Activated gamma-delta T cell (primary cell): ENCODE measurements around the gene ITPR3.

ENCODE experiments used
- DNase-seq: peaks from one replicate; lab custom pipeline; 2025; lab: John Stamatoyannopoulos, UW

Gene ITPR3

DNA sequence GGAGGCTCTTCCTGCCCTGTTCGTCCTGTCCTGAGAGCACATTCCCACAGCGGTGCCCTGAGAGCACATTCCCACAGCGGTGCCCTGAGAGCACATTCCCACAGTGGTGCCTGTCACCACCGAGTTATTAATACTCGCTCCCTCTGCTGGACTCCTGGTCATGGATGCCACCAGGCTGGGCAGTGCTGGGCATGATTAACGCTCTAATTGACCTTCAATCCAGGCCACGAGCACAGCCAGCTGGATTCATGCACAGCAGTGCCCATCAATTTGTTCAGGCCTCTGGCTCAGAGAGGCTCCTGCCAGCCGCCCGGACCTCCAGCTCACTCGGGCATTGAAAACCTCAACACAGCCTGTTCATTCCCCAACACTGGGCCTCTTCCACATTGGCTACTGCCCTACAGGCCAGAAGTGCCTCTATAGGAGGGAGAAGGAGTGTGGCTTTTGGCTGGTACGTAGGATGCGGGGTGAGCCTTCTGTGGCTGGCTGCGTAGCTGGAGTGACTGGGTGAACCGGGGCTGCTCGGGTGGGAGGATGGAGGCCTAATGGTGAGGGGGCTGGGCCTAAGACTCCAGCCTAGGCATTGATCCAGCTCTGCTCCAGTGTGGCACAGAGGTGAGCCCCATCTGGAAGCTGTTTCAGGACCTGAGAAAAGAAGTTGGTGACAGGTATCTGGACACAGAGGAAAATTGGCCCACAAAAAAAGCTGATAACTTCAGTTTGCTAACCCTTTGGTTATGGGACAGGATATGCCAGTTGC lies 116.3 kb downstream of the ITPR3 start:
- DNase-seq: no peak

DNA sequence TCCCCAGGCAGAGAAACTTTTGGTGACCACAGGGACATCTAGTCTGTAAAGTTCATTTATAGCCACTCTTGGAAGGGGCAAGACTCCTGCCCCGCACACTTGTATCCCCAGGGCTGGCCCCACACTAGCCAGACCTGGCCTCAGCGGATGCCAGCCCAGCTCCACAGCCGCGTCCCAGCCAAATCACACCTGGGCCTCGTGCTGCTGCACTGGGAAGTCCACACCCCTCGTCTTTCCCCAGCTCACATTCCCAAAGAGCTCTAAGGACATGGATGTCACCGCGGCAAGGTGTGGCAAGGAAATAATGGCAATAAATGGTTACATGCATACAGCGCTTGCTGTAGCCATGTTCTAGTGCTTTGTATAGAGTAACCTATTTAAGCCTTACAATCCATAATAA lies 117.0 kb downstream of the ITPR3 start:
- no peak for DNase-seq

DNA sequence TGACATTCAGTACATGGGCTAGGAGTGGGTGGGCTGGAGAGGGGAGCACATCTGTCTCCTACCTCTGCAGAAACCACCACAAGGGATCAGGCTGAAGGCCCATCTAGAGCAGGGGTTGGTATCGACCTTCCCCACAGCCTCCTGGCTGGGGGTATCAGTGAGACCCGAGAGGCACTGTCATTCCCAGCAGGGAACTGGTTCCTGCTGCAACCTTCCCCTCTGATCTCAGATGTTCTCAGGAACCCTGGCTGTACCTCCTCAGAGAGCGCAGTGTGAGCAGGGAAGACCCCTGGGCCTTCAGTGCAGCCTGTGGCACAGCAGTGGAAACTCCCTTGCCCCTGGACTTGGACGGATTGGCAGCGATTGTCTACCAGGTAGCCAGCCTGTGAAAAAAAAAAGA lies 117.8 kb downstream of the ITPR3 start:
- no peak for DNase-seq

DNA sequence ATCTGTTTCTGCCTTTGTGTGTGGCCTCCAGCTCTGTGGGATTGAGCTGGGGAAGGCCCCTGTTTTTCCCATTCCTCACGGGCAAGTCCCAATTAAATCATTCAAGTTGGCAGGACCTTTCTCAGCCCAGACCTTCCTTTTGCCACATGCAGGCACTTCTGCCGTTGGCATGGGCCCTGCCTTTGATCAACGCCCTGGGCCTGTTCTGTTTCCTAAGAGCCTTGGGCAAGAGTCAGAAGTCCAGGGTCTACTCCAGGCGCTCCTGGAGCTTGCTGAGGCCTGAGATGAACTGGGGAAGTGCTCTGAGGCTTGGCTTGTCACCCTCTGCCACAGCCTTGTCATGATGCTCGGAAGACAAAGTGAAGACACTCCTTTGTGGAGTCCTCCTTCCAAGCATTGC lies 118.4 kb downstream of the ITPR3 start:
- no peak for DNase-seq

DNA sequence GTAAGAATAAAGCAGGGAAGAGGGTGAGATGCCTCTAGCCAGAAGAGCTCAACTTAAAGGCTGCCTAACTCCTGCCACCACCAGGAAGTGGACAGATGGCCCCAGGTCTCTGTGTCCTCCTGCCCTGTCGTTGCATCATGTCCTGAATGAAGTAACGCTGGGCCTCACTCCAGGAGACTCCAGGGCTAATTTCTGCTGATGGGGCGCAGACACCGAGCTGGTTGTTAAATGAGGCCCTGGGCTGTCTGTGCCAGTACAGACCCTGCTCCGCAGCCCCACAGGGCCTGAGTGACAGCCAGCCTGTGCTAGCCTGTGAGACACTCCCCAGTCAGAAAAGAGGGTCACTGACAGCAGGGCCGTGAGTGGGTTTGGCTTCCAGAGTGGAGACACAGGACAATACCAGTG lies 119.1 kb downstream of the ITPR3 start:
- DNase-seq: no peak

DNA sequence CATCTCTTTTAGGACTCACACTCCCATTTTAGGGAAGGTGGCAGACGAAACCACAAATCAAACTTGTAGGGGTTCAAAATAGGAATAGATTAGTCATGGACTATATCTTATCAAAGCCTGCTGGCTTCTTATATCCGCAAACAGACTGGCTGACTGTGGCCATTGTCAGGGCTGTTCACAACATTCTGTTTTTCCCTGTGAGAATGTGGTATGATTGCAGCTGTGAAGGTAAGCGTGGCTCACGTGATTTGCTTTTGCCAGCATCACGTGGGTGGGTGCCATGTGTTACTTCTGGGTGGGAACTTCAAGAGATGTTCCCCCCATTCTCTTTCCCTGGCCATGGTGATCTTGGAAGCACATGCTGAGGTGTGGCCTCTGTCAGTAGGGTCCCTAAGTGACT lies 119.7 kb downstream of the ITPR3 start:
- DNase-seq: no peak

DNA sequence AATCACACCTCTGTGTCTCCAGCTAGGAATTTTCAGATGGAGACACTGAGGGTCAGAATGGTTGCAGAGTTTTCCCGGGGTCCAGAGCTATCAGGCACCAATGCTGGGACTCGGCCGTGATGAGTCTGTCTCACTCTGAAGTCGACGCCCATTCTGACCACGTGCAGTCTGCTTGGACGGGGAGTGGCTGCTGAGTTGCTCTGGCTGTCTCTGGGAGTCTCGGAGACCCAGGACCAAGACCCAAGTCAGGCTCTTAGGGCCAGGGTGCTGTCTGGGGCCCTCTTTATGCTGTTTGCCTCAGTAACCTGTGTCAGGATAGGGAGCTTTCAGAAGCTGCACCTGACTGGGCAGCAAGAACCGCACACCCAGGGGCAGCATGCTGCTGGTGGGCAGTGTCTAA lies 121.0 kb downstream of the ITPR3 start:
- DNase-seq: no peak

DNA sequence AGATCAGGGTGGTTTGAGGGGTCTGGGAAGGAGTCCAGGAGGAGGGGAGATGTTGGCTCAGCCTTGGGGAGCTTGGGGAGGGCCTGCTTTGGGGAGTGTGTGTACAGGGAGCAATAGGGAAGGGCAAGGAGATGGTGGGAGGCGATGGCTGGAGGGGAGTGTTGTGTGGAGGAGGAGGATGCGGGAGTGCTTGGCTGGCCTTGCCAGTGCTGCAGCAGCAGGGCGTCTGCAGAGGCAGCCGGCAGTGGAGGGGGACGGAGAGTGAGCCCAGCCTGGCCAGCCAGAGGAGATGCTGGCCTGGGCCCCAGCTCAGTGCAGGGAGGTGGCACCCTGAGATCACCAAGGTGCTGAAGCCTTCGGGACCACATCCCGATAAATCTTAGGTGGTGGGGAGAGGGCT lies 121.7 kb downstream of the ITPR3 start:
- DNase-seq: no peak

DNA sequence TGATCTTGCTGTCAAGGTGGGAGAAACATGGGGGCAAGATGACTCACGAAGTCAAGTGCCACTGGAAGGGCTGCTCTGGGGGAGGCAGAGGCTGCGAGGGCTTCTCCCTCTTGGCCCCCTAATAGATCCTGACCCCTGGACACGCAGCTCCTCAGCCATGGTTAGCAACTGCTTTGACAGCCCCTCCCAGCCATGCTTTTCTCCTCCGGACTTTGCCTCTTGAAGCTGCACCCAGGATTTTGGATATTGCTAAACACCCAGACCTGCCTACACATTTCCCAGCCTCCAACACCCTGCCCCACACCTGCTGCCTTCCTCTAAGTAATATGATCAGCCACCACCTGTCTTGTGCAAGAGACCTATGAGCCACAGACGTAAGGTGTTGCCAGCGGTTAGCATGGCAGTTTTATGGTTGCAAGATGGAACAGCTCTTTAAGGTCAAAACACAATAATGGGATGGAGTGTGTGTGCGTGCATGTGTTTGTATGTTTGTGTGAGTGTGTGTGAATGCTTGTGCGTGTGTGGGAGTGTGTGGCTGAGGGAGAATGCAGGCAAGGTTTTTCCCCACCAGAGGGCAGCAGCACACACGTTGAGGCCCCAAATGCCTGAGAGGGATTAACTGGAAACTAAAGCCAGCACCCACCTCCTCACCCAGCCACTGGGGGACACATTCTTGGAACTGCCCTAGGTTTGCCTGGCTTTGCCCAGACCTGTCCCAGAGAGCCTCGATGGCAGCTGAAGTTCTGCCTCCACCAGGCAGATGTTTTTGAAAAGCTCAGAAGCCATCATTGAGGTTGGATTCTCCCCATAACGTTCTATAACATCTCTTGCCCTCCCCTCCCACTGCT lies 123.1 kb downstream of the ITPR3 start:
- DNase-seq: no peak

DNA sequence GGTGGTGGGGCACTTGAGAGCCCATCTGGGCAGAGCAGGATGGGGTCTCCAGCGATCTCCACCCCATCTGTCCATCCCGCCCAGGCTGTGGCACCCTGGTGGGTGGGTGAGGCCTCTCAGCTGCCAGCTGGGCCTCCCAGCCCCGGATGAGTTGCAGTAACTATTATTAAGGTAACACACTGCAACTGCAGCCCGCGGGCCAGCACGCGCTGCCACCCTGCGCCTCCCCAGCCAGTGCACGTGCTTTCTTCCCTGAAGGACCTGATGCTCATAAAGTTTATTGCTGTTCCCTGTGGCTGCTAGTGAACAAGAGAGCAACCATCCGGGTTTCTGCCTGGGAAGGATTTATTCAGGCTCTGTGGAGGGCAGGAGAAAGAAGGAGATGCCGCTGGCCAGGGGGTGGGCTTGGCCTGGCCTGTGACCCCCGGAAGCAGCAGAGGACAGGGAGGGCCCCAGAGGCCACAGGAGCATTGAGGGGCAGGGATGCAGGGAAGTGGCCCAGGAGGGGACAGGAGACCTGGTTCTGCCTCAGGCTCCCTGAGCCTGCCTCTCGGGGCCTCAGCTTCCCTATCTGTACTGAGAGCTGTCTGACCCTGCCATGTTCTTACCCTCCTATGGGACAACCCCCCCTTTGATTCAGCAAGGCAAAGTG lies 123.9 kb downstream of the ITPR3 start:
- DNase-seq: no peak

DNA sequence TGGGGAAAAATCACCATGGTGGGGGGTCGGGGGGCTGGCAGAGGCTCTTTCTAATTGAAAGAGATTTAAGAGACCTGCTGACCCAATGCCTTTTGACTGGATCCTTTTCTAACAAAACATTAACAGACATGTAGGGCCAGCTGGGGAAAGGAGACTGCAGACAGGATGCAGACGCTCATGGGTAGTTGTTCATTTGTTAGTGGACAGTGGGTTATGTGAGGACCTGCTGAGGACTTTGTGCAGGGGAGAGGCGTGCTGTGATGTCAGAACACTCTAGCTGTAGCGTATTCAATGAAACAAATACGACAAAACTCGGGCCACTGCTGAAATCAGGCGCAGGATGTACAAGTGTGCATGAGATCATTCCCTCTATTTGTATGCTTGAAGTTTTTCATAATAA lies 124.4 kb downstream of the ITPR3 start:
- no peak for DNase-seq
